ENCODE measurements around the gene FGFRL1.

DNA sequence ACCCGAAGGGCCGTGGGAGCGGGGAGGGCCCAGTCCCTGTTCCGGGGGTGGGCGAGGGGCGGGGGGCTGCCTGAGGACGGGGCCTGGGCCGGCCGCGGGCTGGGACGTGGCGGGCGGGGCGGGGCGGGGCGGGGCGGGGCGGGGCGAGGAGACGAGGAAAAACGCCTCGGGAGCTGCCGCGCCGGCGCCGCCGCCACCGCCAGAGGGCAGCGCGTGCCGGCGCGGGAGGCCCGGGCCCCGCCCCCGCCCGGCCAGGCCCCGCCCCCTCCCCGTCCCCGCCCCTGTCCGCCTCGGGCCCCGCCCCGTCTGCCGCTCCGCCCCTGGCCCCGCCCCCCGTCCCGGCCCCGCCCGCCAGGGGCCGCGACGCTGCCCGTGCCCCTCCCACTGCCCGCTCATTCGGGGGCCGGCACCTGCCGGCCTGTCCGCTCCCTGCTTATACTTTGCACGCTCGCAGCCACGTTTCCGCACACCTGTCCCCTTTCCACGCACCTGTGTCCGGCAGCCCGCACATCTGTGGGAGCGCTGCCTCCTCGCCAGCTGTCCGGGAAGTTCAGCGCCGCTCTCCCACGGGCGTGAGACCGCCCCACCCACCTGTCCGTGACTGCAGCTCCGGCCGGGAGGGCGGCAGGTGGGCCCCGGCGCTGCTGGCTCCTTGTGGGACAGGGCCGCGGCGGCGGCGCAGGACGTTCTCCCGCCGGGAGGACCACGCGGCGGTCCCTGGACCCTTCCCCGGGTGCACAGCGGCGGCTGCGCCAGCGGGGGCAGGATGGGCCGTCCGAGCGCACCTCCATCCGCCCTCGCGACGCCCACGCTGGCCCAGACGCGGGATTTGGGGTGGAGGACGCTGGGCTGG is 1.7 kb upstream of the FGFRL1 start:
- no peak for TF ChIP-seq ZNF274 (IDR thresholded peaks at IDR 0.05; ENCODE audit: low read depth, low read length)
- no peak for TF ChIP-seq SUZ12 (IDR thresholded peaks at IDR 0.05; ENCODE audit: extremely low read depth, insufficient read depth, insufficient read length)
